Bronchial epithelial cell (primary cell): ENCODE data around the gene SYNGR4. TPM values are rescaled to one million over a fixed set of nuclear protein-coding genes. Genes with fewer than 3 reads are reported as not detected.

Source experiments
- DNase-seq: peaks from one replicate; pipeline ENCODE4 v3.0.0-alpha.2; 2010; ENCODE audit warnings: low read depth
- FAIRE-seq: peaks from 2 replicates; lab custom pipeline; 2011; peaks lifted over from hg19 to GRCh38; lab: Jason Lieb, UNC
- H3K27me3 ChIP-seq: 2 replicates; pipeline ENCODE4 v1.5.1; 2011; ENCODE audit warnings: low read length; ENCODE audit not compliant: control insufficient read depth, insufficient read depth
- H3K36me3 ChIP-seq: 2 replicates; pipeline ENCODE4 v1.5.1; 2011; ENCODE audit warnings: low read length; ENCODE audit not compliant: control insufficient read depth, insufficient read depth
- H3K4me3 ChIP-seq: 2 replicates; pipeline ENCODE4 v1.5.1; 2011; ENCODE audit warnings: mild to moderate bottlenecking, low read depth, low read length, control low read depth
- total RNA-seq: library from RNA; depleted of rRNA; stranded (reverse); fragments of >200 nt; gene quantifications from 2 replicates; pipeline ENCODE4 v1.2.1, GENCODE V29; 2014
- TF ChIP-seq, protein P1 (sequence below): IDR thresholded peaks from 2 replicates; pipeline ENCODE4 v1.5.1; 2011; ENCODE audit warnings: mild to moderate bottlenecking, moderate library complexity, low read length, control low read depth, inconsistent platforms; ENCODE audit not compliant: insufficient read depth, severe bottlenecking

SYNGR4 gene
- total RNA-seq, 1 donor from 2014 or later = not detected

DNA sequence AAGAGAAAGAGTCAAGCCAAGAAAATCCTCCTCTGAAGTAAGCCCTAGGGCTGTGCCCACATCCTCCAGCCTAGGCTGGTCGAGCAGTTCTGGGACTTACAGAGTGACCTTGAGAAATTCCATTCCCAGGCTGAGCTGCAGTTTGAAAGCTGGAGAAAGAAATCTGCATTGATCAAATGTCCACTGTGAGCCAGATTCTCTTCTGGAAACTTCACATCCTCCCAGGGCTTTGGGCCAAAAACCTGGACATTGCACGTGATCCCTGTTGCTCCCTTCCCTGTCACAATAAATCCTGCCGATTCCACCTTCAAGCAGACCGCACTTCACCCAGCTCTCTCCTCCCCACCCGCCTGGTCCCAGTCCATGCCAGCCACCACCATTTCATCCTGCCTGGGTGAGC is 16.1 kb upstream of the SYNGR4 start:
- no peaks in the 10 kb centered on the region for H3K36me3 ChIP-seq
- H3K27me3 ChIP-seq = no peaks in the 10 kb centered on the region
- TF ChIP-seq, protein P1, sequence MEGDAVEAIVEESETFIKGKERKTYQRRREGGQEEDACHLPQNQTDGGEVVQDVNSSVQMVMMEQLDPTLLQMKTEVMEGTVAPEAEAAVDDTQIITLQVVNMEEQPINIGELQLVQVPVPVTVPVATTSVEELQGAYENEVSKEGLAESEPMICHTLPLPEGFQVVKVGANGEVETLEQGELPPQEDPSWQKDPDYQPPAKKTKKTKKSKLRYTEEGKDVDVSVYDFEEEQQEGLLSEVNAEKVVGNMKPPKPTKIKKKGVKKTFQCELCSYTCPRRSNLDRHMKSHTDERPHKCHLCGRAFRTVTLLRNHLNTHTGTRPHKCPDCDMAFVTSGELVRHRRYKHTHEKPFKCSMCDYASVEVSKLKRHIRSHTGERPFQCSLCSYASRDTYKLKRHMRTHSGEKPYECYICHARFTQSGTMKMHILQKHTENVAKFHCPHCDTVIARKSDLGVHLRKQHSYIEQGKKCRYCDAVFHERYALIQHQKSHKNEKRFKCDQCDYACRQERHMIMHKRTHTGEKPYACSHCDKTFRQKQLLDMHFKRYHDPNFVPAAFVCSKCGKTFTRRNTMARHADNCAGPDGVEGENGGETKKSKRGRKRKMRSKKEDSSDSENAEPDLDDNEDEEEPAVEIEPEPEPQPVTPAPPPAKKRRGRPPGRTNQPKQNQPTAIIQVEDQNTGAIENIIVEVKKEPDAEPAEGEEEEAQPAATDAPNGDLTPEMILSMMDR = no peak
- DNase-seq (no peak), FAIRE-seq (no peak)
- no peak overlapping the region for H3K4me3 ChIP-seq

DNA sequence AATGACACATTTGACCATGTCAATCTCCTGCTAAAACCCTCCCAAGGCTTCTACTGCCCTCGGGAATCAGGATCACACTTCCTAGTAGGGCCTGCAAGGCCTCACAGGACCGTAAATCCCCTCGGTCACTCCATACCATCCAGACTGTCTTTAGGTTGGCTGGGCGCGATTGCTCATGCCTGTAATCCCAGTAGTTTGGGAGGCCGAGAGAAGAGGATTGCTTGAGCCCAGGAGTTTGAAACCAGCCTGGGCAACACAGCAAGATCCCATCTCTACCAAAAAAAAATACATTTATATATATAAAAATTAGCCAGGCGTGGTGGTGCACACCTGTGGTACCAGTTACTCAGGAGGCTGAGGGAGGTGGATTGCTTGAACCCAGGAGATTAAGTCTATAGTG is 15.4 kb upstream of the SYNGR4 start:
- TF ChIP-seq, protein P1 = no peak
- no peaks in the 10 kb centered on the region for H3K36me3 ChIP-seq
- no peaks in the 10 kb centered on the region for H3K27me3 ChIP-seq
- H3K4me3 ChIP-seq = no peak overlapping the region
- DNase-seq (no peak), FAIRE-seq (no peak)

DNA sequence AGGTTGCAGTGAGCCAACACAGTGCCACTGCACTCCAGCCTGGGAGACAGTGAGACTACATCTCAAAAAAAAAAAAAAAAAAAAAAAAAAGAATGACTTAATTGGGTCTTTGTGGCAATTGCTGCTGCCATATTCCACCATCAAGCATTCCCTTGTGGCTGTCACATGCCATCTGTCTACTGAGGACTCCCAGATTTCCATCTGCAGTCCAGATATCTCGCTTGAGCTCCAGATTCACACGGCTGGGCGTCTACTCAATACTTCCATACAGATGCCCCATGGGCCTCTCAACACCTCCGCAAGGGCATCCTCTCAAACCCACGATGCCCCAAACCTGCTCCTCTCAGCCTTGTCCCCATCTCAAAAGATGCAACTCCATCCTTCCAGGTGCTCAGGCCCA is 13.3 kb upstream of the SYNGR4 start:
- H3K27me3 ChIP-seq = no peaks in the 10 kb centered on the region
- TF ChIP-seq, protein P1 = no peak
- DNase-seq = no peak
- no peak for FAIRE-seq
- H3K4me3 ChIP-seq = no peak overlapping the region
- no peaks in the 10 kb centered on the region for H3K36me3 ChIP-seq

DNA sequence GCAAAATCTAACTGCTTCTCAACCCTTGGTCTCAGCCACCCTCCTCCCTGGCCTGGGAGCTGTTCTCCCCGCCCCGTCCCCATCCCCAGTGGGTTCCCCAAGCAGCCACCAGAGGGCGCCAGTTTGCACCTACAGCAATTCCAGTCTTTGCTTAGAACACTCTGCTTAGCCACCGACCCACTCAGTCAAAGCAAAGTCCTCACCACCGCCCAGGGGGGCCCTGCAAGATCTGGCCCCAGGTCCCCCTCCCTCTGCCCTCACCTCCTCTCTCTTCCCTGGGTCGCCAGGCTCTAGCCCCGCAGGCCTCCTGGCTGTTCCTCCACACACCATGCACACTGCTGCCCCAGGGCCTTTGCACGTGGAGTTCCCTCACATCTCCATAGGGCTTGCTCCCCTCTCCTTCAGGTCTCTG is 12.8 kb upstream of the SYNGR4 start:
- Histone ChIP-seq H3K4me3 (no peak overlapping the region), H3K27me3 (no peaks in the 10 kb centered on the region), H3K36me3 (no peaks in the 10 kb centered on the region)
- peak; percentile 27 for DNase-seq
- TF ChIP-seq, protein P1 = peak; percentile 81
- no peak for FAIRE-seq

DNA sequence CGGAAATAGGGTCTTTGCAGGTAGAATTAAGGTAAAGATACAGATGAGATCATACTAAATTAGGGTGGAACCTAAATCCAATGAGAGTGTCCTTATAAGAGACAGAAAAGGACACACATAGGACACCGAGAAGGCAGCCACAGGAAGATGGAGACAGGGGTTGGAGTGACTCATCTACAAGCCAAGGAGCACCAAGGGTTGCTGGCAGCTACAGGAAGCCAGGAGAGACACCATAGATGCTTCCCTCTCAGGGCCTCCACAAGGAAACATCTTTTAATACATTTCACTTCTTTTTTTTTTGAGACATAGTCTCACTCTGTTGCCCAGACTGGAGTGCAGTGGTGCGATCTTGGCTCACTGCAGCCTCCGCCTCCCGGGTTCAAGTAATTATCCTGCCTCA is 10.5 kb upstream of the SYNGR4 start:
- Histone ChIP-seq H3K27me3 (no peaks in the 10 kb centered on the region), H3K36me3 (no peaks in the 10 kb centered on the region), H3K4me3 (no peak overlapping the region)
- TF ChIP-seq, protein P1 = no peak
- DNase-seq (no peak), FAIRE-seq (no peak)

DNA sequence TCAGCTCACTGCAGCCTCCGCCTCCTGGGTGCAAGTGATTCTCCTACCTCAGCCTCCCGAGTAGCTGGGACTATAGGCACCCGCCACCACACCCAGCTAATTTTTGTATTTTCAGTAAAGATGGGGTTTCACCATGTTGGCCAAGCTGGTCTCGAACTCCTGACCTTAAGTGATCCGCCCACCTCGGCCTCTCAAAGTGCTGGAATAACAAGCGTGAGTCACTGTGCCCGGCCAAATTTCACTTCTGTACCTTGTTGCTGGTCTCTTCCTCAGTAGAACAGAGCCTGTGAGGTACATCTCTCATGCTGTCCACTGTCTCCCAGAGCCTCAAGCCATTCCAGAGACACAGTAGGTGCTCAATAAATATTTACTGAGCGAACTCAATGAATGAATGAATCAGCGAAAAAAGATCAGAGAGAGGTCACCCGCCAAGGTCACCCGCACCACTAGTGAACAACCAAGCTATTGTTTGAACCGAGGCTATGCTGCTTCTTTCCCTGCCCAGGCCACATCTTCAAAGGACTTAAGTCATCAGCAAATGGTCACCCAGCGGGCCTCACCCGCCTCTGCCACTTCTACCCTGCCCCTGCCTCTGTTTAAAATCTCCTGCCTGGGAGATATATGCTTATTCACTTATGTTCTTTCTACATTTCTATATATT is 9.7 kb upstream of the SYNGR4 start:
- no peak for DNase-seq
- H3K4me3 ChIP-seq = no peak overlapping the region
- H3K27me3 ChIP-seq = no peaks in the 10 kb centered on the region
- TF ChIP-seq, protein P1 = no peak
- no peaks in the 10 kb centered on the region for H3K36me3 ChIP-seq
- FAIRE-seq = no peak
